ENCODE data around the gene KDM7A. TPM values are rescaled to one million over a fixed set of nuclear protein-coding genes. Genes with fewer than 3 reads are reported as not detected.

Gene KDM7A
- total RNA-seq, 1 donor from 2014 or later = 25.4 TPM

DNA sequence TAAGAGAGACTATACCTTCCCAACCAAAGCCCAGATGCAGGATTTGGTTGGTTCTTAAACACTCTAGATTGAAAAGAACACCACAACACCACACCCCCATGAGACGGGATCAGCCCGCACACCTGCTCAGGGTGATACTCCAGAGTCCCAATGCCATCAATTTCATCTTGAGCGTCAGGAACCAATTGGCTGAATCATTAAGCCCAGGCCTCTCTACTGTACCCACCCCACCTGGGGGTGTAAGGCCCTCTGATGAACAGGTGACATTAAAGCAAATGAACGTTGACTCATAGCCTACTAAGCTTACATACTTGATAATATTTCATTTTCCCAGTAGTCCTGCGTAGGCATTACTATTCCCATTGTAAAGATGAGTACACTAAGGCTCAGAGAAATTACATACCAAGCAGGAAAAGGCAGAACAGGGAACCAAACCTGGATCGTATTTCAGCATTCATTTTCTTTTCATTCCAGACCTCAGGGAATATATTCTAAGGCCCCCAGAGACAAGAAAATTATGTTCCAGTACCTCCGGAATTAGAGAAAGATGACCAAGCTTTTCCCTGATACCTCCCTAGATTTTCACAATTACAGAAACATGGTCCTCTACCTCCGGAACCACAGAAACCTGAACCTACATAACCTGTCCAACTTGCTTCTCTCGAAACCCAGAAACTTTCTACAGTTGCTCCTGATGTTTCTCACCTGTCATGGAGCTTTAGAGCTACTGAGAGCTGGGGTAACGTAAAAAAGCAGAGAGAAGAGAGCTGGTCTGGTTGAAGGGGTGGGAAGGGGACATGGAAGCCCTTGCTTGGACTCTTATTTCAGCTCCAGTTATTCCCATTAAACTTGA lies 43.1 kb upstream of the KDM7A start:
- TF ChIP-seq, protein P1, sequence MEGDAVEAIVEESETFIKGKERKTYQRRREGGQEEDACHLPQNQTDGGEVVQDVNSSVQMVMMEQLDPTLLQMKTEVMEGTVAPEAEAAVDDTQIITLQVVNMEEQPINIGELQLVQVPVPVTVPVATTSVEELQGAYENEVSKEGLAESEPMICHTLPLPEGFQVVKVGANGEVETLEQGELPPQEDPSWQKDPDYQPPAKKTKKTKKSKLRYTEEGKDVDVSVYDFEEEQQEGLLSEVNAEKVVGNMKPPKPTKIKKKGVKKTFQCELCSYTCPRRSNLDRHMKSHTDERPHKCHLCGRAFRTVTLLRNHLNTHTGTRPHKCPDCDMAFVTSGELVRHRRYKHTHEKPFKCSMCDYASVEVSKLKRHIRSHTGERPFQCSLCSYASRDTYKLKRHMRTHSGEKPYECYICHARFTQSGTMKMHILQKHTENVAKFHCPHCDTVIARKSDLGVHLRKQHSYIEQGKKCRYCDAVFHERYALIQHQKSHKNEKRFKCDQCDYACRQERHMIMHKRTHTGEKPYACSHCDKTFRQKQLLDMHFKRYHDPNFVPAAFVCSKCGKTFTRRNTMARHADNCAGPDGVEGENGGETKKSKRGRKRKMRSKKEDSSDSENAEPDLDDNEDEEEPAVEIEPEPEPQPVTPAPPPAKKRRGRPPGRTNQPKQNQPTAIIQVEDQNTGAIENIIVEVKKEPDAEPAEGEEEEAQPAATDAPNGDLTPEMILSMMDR (IDR thresholded peaks at IDR 0.05; ENCODE audit: partially characterized antibody, unreplicated experiment) = no peak
- Mint-ChIP-seq H3K27ac (ENCODE audit: unreplicated experiment) (no peak overlapping the region), H3K36me3 (ENCODE audit: unreplicated experiment) (peaks cover 7% of the 10 kb centered on the region), H3K9me3 (ENCODE audit: unreplicated experiment) (peaks cover 1% of the 10 kb centered on the region), H3K4me1 (ENCODE audit: low read depth, unreplicated experiment) (no peaks in the 10 kb centered on the region), H3K4me3 (ENCODE audit: unreplicated experiment) (no peak overlapping the region), H3K27me3 (ENCODE audit: unreplicated experiment) (peaks cover 3% of the 10 kb centered on the region)
- DNase-seq = no peak

DNA sequence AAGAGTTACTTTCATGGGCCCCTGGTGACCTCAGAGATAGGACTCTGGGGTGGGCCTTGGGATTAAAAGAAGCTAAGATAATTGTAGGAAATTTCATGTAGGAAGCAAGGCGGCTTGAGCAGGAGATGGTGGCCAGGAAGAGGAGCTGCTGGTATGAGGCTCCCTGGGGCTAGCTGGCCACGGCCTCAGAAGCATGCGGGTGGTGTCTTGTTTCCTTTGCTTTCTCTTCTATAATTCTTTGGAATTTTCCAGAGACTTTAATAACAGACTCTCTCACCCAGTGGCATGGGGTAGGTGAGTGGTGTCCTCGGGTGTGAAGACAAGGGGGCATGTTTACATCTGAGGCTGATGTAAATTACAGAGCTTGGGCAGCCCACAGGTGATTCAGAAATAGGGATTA lies 41.9 kb upstream of the KDM7A start:
- TF ChIP-seq, protein P1 (IDR thresholded peaks at IDR 0.05; ENCODE audit: partially characterized antibody, unreplicated experiment) = no peak
- Mint-ChIP-seq H3K4me1 (ENCODE audit: low read depth, unreplicated experiment) (no peaks in the 10 kb centered on the region), H3K9me3 (ENCODE audit: unreplicated experiment) (peaks cover 1% of the 10 kb centered on the region), H3K36me3 (ENCODE audit: unreplicated experiment) (peaks cover 7% of the 10 kb centered on the region), H3K27me3 (ENCODE audit: unreplicated experiment) (peaks cover 3% of the 10 kb centered on the region), H3K4me3 (ENCODE audit: unreplicated experiment) (no peak overlapping the region), H3K27ac (ENCODE audit: unreplicated experiment) (no peak overlapping the region)
- no peak for DNase-seq

DNA sequence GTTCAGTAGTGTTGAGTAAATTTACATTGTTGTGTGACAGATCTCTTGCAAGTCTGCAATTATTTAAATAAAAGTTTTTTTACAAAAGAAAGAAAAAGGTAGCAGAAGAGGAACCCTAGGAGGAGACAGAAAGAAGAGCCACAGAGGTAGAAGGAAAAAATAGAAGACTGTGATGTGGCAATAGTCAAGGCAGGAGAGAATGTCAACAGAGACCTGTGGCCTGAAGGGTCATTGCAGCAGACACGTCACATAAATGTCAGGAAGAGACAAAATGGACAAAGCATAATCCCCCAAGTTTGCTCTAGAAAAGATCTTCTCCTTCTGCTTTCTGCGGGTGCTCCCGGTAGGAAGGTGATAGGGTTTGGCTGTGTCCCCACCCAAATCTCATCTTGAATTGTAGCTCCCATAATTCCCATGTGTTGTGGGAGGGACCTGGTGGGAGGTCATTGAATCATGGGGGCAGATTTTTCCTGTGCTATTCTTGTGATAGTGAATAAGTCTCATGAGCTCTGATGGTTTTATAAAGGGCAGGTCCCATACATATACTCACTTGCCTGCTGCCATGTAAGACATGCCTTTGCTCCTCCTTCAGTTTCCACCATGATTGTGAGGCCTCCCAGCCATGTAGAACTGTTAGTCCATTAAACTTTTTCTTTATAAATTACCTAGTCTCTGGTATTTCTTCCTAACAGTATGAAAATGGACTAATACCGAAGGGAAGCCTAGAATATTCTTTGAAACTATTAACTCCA lies 41.1 kb upstream of the KDM7A start:
- Mint-ChIP-seq H3K9me3 (ENCODE audit: unreplicated experiment) (peaks cover 1% of the 10 kb centered on the region), H3K4me1 (ENCODE audit: low read depth, unreplicated experiment) (no peaks in the 10 kb centered on the region), H3K4me3 (ENCODE audit: unreplicated experiment) (no peak overlapping the region), H3K36me3 (ENCODE audit: unreplicated experiment) (peaks cover 7% of the 10 kb centered on the region), H3K27me3 (ENCODE audit: unreplicated experiment) (peaks cover 3% of the 10 kb centered on the region), H3K27ac (ENCODE audit: unreplicated experiment) (no peak overlapping the region)
- no peak for DNase-seq
- TF ChIP-seq, protein P1 (IDR thresholded peaks at IDR 0.05; ENCODE audit: partially characterized antibody, unreplicated experiment) = no peak

DNA sequence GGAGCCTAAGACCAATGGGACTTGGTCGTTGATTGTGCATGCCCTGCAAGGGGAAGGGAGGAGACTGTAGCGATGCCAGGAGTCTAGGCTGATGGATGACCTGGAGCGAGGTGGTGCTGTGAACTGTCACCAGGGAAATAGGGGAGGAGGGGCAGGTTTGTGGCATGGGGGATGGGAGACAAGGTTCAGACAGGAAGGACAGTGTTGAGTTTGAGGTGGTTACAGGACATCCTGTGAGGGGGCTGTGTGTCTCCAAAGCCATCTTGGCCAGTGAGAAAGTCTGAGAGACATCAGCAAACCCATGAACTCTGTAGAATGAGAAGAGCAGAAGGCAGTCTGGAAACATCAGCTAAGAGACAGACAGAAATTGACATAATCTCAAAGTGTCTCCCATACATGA lies 38.5 kb upstream of the KDM7A start:
- DNase-seq = no peak
- no peak overlapping the region for H3K27ac Mint-ChIP-seq (ENCODE audit: unreplicated experiment)
- H3K4me1 Mint-ChIP-seq (ENCODE audit: low read depth, unreplicated experiment) = no peaks in the 10 kb centered on the region
- no peak overlapping the region for H3K4me3 Mint-ChIP-seq (ENCODE audit: unreplicated experiment)
- H3K36me3 Mint-ChIP-seq (ENCODE audit: unreplicated experiment) = peaks cover 7% of the 10 kb centered on the region
- H3K27me3 Mint-ChIP-seq (ENCODE audit: unreplicated experiment) = peaks cover 4% of the 10 kb centered on the region
- TF ChIP-seq, protein P1 (IDR thresholded peaks at IDR 0.05; ENCODE audit: partially characterized antibody, unreplicated experiment) = no peak
- peaks cover 4% of the 10 kb centered on the region for H3K9me3 Mint-ChIP-seq (ENCODE audit: unreplicated experiment)
